HG03039 (cell line): ENCODE data around the gene CALML4.
"Not testable (repeated sequence)": the region's sequence is repeated elsewhere in the genome, so short reads cannot be mapped to it uniquely, and the experiment has no call there.

Source experiments
- ATAC-seq: cut with Tn5 transposase; IDR thresholded peaks from one replicate; pipeline ENCODE4 v1.9.1; 2021; ENCODE audit warnings: mild to moderate bottlenecking, moderate library complexity; ENCODE audit not compliant: unreplicated experiment

CALML4 gene

DNA sequence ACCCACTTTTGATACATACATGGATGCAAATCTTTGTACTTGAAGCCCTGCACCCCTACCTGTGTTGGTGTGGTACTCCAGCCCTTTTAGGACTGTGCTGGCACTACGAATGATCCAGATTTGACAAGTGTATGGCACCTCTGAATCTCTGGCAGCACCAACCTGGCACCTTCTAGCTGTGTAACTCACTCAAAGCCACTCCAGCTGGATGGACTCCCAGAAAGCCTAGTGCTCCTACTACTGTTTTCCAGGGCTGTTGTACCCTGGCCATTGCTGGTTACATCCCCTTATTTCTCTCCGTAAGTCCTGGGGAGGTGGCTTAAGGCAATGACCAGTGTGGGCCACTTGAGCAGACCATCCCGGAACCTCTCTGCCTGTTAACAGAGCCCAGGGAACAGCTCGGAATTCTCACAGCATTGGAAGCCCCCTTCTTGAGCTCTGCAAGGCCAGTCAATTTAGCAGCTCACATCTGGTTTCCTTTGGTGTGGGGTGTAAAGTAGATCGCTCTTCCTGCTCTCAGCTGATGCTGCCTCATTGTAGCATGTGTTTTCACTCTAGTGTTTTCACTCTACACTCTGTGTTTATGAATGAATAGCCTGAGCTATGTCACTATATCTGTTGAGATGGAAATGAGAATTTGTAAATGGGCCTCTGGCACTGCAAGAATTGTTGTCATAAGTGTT is 12.2 kb downstream of the CALML4 start:
- ATAC-seq, result no peak

DNA sequence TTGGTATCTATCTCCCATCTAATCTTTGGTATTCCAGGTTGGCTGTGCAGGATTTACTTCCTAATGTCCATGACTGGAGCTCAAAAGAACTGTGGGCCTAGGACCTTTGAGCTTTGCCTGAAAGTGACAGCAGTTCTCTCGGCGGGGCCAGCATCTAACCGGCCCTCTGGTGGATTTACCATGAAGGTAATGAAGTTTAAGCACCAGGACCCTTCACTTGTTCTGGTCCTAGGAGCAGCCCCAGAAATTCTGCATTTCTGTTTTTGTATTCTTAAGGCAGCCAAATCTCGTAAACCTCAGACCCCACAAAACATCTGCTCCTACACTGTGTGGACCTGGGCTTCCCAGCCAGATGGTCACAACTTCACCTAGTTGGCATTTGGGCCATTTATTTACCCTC is 13.0 kb downstream of the CALML4 start:
- ATAC-seq, result no peak

DNA sequence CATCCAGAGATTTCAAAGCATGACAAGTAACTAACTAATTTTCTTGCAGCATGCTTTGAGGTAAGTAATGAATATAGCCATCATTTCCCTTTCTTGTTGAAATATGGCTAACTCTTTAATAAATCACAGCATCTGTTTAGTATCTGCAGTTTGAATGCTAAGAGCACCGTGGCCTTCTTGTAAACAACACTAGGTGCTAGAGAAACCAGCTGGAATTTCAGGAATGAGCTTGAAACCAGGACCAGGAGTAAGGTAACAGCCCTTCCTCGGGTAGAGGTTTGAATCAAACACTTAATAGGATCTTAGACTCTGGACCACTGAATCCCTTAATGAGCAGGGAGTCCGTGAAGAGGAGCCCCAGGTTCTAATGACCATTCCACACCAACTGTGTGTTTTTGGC is 13.6 kb downstream of the CALML4 start:
- ATAC-seq, result no peak

DNA sequence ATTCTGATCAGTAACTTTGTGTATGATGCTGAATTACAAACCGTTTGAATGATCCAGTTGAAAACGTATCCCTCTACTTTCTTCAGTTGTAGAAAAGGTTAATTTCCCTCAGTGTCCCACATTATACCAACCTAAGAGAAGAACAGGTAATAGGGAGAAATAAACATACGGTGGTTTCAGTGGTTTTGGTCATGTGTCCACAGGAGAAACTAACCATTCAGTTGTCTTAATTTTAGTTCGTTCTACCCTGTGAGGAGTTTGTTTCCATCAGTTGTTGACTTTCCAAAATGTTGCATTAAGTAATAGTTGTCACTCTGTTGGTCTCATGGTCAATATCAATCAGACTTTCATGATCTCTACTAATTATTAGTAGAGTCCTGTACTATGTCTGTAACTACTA is 15.1 kb downstream of the CALML4 start:
- ATAC-seq, result no peak

DNA sequence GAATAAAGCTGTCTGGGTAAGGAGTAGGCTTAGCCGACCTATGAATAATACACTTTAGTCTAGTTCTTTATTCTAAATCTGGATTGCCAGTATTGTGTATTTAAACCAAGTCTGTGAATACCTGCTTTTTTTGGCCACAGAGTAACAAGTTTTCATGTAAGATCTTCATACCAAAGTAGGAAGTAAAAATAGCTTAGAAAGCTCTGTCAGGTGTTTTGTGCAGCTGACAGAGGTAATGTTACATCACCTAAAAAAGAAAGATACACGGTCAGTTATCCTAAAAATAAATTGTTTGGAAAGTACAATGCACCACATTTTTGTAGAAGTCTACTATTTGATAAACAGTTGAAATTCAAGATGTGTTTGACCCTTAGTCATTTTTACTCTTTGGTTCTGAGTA is 16.5 kb downstream of the CALML4 start:
- no peak for ATAC-seq

DNA sequence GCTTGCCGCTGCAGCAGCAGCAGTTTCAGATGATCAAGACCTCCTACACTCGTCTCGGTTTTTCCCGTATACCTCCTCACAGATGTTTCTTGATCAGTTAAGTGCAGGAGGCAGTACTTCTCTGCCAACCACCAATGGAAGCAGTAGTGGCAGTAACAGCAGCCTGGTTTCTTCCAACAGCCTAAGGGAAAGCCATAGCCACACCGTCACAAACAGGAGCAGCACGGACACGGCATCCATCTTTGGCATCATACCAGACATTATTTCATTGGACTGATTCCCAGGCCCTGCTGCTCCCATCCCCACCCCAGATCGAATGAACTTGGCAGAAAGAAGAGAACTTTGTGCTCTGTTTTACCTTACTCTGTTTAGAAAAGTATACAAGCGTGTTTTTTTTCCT is 17.6 kb downstream of the CALML4 start:
- no peak for ATAC-seq

DNA sequence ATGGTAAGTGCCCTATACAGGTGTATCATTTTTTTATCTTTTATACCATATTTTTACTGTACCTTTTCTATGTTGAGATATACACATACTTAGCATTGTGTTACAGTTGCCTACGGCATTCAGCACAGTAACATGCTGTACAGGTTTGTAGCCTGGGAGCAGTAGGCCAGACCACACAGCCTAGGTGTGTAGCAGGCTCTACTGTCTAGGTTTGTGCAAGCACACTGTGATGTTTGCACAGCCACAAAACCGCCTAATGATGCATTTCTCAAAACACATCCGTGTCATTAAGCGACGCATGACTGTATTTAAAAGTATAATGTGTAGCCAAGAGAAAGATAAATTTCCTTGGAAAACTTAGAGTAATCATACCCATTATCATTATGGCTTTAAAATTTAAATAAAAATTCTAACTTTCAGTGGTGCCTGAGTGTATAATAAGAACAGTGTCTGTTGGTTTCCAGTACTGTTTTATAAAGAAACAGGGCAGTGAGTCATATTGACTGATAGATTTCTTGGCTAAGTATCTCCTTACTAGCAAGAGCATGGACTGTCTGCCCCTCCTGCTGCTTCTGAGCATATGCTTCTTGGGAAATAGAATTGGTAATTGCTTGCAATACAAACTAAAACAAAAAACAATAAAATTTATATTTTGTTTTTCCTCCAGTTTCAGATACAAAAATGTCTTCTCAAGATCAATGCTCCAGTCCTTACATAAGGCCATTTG is 18.3 kb downstream of the CALML4 start:
- no peak for ATAC-seq

DNA sequence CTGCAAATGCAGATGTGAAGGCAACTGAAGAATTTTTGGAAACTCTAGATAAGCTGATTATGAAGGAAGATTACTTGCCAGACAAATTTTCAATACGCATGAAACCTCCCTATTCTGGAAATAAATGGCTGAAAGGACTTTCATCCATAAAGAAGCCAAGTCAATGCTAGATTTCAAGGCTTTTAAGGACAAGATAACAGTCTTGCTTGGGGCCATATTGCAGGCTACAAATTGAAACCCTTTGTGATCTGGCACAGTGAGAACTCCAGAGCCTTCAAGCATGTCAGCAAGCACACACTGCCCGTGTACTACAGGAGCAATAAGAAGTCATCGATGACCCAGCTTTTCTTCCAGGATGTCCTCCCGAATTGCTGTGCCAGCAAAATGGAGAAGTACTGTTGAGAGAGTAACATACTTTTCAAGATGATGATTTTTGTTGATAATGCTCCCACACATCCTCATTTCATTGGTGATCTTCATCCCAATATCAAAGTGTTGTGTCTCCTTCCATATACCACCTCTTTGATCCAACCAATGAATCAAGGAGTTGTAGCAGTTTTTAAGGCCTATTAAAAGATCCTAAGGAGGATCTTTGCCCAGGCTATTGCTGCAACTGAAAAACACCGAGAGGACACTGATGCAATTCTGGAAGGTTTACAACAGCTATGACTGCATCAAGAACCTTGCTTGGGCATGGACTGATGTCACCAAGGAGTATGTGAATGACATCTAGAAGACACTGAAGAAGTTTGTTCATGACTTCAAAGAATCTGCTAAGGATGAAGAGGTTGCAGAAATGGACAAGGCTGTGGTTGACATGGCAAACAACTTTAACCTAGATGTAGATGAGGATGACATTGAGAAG is 20.3 kb downstream of the CALML4 start:
- no peak for ATAC-seq

DNA sequence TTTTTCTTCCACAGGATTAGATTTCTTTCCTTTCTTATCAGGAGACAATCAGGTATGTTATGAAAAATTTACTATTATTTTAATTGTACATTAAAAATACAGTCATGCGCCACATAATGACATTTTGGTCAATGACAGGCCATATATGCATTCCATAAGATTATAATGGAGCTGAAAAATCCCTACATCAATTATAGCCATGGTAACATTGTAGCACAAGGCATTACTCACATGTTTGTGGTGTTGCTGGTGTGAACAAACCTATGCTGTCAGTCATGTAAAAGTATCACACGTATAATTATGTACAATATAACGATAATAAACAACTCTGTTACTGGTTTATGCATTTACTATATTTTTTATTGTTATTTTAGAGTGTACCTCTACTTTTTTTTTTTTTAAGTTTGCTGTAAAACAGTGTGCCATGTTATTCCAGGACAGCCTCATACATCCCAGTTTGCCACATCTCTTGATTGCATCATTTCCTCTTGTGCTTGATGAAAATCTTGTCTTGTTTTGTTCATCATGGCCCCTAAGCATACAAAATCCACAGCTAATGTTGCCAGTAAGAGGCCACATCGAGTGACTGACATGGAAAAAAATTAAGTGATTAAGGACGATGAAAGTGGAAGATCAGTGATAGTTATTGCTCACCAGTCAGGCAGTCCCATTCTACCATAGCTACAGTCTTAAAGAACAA is 21.4 kb downstream of the CALML4 start:
- no peak for ATAC-seq

DNA sequence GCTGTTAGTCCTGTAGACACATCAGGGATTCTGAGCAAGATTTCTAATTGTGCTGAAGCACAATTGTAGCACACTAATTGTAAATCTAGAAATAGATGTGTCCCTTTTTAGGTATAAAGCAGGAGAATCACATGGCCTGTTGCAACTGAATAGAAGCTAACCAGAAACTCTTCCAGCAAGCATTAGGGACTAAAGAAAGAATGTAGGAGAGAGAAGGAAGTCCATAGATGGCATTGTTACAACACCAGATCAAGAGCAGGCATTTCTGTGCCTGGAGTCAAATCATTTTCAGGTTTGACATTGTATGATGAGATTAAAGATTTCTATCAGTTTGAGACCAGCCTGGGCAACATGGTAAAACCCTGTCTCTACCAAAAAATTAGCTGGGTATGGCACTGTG is 27.4 kb downstream of the CALML4 start:
- ATAC-seq, result no peak

DNA sequence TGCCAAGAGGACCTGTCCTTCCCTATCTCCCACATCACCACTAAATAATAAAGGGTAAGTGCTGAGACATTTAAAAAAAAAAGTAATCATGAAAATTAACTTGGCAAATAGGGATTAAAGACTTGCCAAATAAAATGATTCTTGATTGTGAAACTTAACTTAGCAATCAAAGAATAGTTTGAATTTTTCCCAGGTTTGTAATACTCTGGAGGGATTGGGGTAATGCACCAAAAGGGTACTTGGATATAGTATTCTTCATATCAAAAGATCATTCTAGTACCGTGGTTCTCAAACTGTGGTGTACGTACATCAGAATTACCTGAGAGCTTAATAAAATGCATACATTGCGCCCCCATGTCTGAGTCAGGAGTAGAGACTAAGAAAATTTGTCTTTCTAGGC is 28.5 kb downstream of the CALML4 start:
- no peak for ATAC-seq

DNA sequence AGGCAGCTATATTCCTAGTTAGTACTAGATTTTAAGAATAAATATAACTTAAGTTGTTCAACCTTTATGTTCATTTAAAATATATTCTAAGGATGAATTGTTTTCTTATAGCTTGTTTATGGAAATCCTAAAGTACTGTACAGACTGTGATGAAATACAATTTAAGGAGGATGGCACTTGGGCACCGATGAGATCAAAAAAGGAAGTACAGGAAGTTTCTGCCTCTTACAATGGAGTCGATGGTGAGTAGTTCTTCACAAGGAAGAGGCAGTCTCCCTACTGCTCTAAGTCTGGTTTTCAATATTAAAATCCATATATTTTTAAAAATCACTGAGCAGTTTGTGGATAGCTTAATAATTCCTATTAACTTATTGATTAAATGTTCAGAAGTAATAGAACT is 29.6 kb downstream of the CALML4 start:
- ATAC-seq, result no peak

DNA sequence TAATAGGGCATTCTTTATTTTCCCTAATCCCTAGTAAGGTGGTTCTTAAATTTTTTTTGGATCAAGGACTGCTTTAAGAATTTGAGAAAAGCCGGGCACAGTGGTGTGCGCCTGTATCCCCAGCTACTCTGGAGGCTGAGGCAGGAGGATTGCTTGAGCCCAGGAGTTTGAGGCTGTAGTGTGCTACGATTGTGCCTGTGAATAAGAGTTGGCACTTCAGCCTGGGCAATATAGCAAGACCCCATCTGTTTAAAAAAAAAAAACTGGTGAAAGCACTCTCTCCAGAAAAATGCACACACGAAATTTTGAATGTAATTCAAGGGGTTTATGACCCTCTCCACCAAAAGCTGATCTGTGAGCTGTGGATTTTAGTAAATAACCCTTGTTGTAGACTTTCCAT is 32.0 kb downstream of the CALML4 start:
- no peak for ATAC-seq

DNA sequence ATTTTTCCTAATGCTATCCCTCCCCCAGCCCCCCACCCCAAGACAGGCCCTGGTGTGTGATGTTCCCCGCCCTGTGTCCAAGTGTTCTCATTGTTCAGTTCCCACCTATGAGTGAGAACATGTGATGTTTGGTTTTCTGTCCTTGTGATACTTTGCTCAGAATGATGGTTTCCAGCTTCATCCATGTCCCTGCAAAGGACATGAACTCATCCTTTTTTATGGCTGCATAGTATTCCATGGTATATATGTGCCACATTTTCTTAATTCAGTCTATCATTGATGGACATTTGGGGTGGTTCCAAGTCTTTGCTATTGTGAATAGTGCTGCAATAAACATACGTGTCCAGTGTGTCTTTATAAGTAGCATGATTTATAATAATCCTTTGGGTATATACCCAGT is 33.1 kb downstream of the CALML4 start:
- not testable (repeated sequence) for ATAC-seq

DNA sequence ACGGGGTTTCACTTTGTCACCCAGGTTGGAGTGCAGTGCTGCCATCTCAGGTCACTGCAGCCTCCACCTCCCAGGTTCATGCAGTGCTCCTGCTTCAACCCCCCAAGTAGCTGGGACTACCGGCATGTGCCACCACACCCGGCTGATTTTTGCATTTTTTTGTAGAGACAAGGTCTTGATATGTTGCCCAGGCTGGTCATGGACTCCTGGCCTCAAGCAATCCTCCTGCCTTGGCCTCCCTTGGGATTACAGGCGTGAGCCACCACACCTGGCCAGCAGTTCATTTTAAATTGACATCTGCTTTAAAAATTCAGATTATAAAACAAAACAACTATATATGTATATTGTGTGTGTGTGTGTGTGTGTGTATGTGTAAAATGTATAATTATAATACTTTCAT is 38.3 kb downstream of the CALML4 start:
- no peak for ATAC-seq

DNA sequence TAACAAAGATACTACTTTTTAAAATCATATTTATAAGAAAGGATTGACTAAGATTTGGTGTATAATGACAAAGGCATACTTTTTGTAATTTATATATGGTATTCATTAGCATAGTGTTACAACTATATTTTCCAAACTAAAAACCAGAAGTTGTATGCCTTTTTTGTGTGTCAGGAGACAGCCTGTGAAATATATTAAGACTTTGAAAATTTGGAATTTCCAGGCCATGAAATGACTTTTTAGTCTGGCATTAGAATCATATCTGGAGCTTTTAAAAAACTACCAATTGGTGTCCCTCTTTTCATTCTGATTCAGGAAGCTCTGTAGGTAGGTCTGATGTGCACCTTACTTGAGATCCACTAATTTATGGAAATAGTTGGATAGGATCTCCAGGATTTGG is 41.9 kb downstream of the CALML4 start:
- ATAC-seq, result no peak

DNA sequence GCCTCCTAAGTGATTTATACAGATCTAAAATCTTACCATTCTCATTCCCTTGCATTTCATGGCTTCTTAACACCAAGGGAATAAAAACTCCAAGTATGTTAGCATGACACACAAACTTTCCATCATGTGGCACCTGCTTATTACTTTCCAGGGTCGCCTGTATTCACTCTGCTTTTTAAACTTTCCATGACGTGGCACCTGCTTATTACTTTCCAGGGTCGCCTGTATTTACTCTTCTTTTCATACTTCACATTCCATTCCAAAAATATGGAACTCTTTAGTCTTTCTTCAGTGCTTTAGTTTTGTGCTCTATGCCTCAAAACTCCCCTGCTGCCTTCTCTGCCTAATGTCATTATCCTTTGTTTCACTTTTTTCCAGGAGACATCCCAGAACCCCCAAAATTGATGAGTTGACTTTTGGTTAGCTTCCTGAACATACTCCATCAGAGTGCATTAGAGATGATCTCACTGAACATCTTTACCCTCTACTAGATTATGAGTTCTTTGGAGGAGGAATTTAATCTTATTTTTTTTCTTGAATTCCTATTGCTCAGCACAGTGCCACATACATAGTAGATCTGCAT is 47.0 kb downstream of the CALML4 start:
- no peak for ATAC-seq

DNA sequence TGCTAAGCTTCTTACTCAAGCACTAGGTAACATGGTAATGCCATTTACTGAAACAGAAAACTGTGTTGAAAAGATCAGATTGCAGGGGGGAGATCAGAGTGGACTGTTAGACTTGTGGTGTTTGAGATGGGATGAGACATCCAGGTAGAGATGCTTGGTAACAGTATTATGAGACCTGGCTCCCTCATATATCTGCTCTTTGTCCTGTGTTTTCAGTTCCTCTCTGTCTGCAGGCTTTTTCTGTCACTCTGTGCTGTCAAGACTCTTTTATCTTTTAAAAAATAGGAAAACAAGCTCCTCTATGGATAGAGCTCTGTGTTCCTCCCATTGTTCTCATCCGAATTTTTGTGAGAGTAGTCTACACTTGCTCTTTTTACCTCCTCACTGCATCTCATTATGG is 48.1 kb downstream of the CALML4 start:
- ATAC-seq, result no peak

DNA sequence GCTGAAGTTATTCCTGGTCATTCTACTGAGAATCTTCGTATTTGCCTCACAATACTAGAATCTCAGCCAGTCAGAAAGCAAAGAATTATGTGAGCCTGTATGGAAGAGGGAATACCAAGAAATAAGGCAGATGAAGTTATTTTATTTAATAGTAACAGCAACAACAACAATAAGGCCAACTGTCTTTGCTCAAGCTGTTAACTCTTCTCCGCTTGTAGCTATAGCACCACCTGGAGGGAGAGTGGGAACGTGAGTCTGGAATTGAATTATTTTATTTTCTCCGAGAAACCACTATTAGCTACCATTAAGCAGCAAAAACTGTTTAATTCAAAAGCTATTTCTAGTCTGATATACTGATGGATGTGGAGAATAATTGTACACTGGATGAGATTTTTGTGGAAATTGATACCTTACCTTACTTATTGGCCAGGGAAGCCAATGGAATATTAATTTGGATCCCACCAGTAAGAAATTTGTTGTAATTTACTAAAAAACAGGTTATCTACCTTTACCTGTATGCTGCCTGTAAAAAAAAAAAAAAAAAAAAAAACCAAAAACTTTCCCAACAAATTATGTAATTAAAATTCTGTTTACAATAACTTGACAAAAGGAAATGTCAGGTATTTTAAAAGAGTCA is 50.1 kb downstream of the CALML4 start:
- ATAC-seq, result no peak

DNA sequence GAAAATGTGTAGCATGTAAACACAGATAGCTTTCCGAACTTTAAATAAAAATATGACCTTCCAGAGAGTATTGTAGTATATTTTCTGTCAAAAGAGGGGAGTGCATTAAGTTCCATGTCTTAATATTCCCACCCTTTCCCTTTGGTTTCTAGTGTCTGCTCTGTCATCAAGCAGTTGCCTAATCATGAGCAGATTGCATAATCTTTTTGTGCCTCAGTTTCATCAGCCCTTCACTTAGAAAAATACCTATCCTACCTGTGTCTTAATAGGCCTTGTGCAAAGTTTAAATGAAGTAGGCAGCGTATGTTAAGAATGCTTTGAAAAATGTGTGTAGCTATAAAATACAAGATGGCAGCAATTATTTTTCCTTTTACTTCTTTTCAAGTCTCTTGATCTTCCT is 52.8 kb downstream of the CALML4 start:
- no peak for ATAC-seq
